ENCODE data around the gene SLC41A1.

- TF ChIP-seq CTCF (IDR thresholded peaks at IDR 0.05) (no peak), ZFX (IDR thresholded peaks at IDR 0.05; ENCODE audit: borderline replicate concordance) (no peak)
These were observed 27.6 kb downstream of the SLC41A1 start for GRCh38 chr1:205785446-205785845.

Measured in 22Rv1 (cell line).